Activated CD8-positive, alpha-beta T cell treated with anti-CD3 and anti-CD28 coated beads for 36 hours (primary cell): ENCODE results near the gene PTPRR. TPM values are rescaled to one million over a fixed set of nuclear protein-coding genes. Genes with fewer than 3 reads are reported as not detected.

Experiments
- ATAC-seq: fragments of 200-7000 bp; cut with Tn5 transposase; one replicate; pipeline ENCODE4 v1.10.0; 2021; ENCODE audit warnings: mild to moderate bottlenecking, moderate library complexity
- CTCF ChIA-PET: fragments of 350-600 bp; sonication (Branson Sonifier 250); formaldehyde crosslinking; loops from one replicate; lab custom pipeline; 2021; ENCODE audit warnings: antibody characterized with exemption; lab: Charles Lee
- POLR2A ChIA-PET: fragments of 350-600 bp; sonication (Branson Sonifier 250); formaldehyde crosslinking; loops from one replicate; lab custom pipeline; 2021; ENCODE audit warnings: antibody characterized with exemption; lab: Charles Lee
- DNase-seq: peaks from one replicate; pipeline ENCODE4 v3.0.0-alpha.2; 2020
- H3K27ac Mint-ChIP-seq: one replicate; pipeline ENCODE4 v1.8.0; 2021; ENCODE audit warnings: mild to moderate bottlenecking, mixed read lengths
- H3K27me3 Mint-ChIP-seq: one replicate; pipeline ENCODE4 v1.8.0; 2021; ENCODE audit warnings: mixed read lengths
- H3K36me3 Mint-ChIP-seq: one replicate; pipeline ENCODE4 v1.8.0; 2021; ENCODE audit warnings: low read depth, mixed read lengths
- H3K4me1 Mint-ChIP-seq: one replicate; pipeline ENCODE4 v1.8.0; 2021; ENCODE audit warnings: low read depth, mixed read lengths
- H3K4me3 Mint-ChIP-seq: one replicate; pipeline ENCODE4 v1.8.0; 2021; ENCODE audit warnings: mild to moderate bottlenecking, moderate library complexity, mixed read lengths
- H3K9me3 Mint-ChIP-seq: one replicate; pipeline ENCODE4 v1.8.0; 2021; ENCODE audit warnings: mixed read lengths
- intact Hi-C: fragments of 100-400 bp; cut with micrococcal nuclease; formaldehyde crosslinking; loops from one replicate; pipeline ENCODE4 v1.10.0; 2022
- total RNA-seq, 2 experiments: library from RNA; stranded (reverse); gene quantifications; one replicate each; pipeline ENCODE4 v1.2.3, GENCODE V29; 2021
- TF ChIP-seq, protein P1 (sequence below): fragments of 200-600 bp; IDR thresholded peaks from one replicate; pipeline ENCODE4 v1.8.0; 2022; ENCODE audit warnings: antibody characterized with exemption, mild to moderate bottlenecking

Gene PTPRR
- total RNA-seq, 2 experiments from 2014 or later = not detected

DNA sequence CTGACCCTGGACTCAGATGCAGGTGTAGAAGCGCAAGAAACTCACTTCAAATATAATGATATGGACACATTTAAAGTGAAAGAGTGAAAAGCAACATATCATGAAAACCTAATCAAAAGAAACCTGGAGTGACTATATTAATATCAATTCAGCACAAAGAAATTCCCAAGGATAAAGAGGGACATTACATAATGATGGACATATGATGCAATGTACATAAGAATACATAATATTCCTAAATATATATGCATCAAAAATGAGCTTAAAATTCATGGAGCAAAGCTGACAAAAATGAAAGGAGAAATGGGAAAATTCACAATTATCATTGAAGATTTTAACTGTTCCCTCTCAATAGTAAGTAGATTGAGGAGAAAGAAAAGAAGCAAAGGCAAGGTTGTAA, 24.6 kb downstream of the PTPRR start:
- Mint-ChIP-seq H3K4me3 (no peak overlapping the region), H3K4me1 (no peaks in the 10 kb centered on the region), H3K9me3 (peaks cover 4% of the 10 kb centered on the region), H3K36me3 (no peaks in the 10 kb centered on the region), H3K27me3 (no peaks in the 10 kb centered on the region), H3K27ac (no peak overlapping the region)
- ChIA-PET POLR2A (no interaction called here), CTCF (no interaction called here)
- DNase-seq = no peak
- intact Hi-C loops = no loop called here
- ATAC-seq = no peak
- TF ChIP-seq, protein P1, sequence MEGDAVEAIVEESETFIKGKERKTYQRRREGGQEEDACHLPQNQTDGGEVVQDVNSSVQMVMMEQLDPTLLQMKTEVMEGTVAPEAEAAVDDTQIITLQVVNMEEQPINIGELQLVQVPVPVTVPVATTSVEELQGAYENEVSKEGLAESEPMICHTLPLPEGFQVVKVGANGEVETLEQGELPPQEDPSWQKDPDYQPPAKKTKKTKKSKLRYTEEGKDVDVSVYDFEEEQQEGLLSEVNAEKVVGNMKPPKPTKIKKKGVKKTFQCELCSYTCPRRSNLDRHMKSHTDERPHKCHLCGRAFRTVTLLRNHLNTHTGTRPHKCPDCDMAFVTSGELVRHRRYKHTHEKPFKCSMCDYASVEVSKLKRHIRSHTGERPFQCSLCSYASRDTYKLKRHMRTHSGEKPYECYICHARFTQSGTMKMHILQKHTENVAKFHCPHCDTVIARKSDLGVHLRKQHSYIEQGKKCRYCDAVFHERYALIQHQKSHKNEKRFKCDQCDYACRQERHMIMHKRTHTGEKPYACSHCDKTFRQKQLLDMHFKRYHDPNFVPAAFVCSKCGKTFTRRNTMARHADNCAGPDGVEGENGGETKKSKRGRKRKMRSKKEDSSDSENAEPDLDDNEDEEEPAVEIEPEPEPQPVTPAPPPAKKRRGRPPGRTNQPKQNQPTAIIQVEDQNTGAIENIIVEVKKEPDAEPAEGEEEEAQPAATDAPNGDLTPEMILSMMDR = no peak

DNA sequence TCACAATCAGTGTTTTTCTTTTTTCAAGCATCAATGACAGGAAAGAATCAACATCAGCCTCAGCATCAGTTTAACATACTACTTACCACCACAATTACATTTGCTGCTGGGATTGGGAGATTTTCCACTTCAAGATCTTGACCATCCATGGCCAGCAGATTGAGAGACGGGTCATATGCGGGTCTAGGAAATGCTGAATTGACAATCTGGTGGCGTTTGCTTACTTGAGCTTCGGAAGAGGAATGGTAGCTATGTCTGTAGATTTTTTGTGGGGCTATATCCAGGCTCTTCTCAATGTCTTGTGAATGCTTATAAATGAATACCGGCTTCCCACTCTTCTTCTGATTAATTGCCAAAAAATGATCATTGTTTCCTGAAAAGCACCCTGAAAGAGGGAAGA, 27.9 kb downstream of the PTPRR start:
- ATAC-seq (no peak), DNase-seq (no peak)
- POLR2A ChIA-PET = no interaction called here
- Mint-ChIP-seq H3K9me3 (peaks cover 4% of the 10 kb centered on the region), H3K4me1 (no peaks in the 10 kb centered on the region), H3K36me3 (no peaks in the 10 kb centered on the region), H3K27ac (no peak overlapping the region), H3K27me3 (no peaks in the 10 kb centered on the region), H3K4me3 (no peak overlapping the region)
- CTCF ChIA-PET = no interaction called here
- intact Hi-C loops = no loop called here
- TF ChIP-seq, protein P1 = no peak

DNA sequence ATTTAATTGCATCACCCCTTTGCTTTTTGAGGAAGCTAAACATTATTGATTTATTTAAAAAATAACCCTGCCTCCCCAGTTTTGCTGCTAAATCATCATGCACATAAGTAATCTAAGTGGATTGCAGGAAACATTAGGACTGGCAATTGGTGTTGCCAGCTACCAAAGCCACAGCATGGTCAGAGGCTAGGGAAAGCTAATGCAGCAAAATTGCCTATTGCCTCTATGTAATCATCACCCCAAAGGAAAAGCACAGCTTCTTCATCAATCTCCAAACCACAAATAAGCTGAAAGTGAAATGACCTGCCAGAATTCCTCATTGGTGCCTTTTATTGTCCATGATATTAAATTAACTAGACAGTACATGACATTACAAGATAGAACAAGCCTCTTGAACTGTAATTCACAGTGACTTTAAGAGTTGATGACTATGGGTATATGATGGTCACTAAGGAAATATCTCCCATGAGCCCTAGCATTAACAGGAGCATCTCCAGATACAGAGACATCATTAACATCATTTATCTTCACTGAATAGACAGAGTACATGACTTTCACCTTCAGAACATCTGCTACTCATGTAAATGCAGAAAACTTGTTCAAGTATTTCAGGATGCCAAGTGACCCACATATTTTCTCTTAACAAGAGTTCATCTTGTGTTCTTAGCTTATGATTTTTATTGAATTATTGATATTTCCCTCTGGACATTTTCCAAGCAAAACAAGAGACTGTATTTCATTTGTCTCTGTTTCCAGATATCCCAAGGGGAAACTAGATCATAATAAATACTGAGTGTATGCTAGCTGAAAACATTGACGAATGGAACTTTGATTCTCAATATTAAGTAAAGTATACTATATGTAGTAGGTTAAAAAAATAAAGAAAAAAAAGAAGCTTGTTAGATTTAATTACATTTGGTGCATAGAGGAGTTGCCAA, 29.4 kb downstream of the PTPRR start:
- POLR2A ChIA-PET = no interaction called here
- TF ChIP-seq, protein P1 = no peak
- Mint-ChIP-seq H3K9me3 (peaks cover 2% of the 10 kb centered on the region), H3K27me3 (no peaks in the 10 kb centered on the region), H3K4me3 (no peak overlapping the region), H3K36me3 (no peaks in the 10 kb centered on the region), H3K4me1 (no peaks in the 10 kb centered on the region), H3K27ac (no peak overlapping the region)
- DNase-seq (no peak), ATAC-seq (no peak)
- intact Hi-C loops = no loop called here
- CTCF ChIA-PET = no interaction called here

DNA sequence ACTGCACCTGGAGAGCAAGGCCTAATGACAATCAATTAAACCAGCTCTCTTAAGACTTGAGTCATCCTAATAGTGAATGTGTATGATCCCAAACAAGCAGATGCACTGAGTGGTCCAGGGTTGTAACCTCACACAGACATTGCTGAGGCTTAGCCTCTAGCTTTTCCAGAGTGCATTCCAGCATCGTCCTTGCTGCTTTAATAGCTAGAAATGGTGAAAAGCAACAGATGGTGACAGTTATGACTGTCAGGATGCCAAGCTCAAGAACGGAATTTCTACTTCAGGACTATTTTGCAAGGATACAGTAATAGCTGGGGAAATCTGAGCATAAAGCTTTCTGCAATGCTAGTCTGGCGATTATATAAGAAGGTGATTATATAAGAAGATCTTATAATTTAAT, 34.6 kb downstream of the PTPRR start:
- CTCF ChIA-PET = no interaction called here
- no peak for DNase-seq
- ATAC-seq = no peak
- H3K27ac Mint-ChIP-seq = no peak overlapping the region
- H3K9me3 Mint-ChIP-seq = peaks cover 2% of the 10 kb centered on the region
- no peaks in the 10 kb centered on the region for H3K27me3 Mint-ChIP-seq
- TF ChIP-seq, protein P1 = no peak
- H3K36me3 Mint-ChIP-seq = no peaks in the 10 kb centered on the region
- intact Hi-C loops = no loop called here
- H3K4me3 Mint-ChIP-seq = no peak overlapping the region
- no peaks in the 10 kb centered on the region for H3K4me1 Mint-ChIP-seq
- POLR2A ChIA-PET = no interaction called here

DNA sequence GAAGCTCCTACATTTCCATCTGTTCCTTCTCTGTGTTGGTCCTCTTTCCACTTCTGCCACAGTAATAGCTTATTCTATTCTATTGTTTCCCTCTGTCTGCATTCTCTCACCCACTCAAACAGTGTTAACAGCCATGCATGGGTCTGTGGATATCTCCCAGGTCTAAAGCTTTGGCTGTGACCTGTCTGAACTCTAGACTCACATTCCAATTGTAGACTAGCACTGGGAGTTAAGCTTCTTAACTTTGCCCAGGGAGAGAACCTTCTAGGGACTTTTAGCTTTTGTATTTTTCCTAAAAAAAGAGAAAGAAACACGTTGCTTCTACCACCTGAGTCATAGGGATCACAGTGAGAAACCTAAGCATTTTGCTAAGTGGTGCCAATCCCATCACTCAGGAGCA, 36.7 kb downstream of the PTPRR start:
- CTCF ChIA-PET = no interaction called here
- Mint-ChIP-seq H3K4me1 (no peaks in the 10 kb centered on the region), H3K4me3 (no peak overlapping the region), H3K36me3 (no peaks in the 10 kb centered on the region), H3K27me3 (no peaks in the 10 kb centered on the region), H3K27ac (no peak overlapping the region), H3K9me3 (peaks cover 2% of the 10 kb centered on the region)
- no peak for ATAC-seq
- TF ChIP-seq, protein P1 = no peak
- POLR2A ChIA-PET = no interaction called here
- no peak for DNase-seq
- intact Hi-C loops = no loop called here
